ENCODE results near the gene FAF2.
"Not testable (repeated sequence)": the region's sequence is repeated elsewhere in the genome, so short reads cannot be mapped to it uniquely, and the experiment has no call there.

Gene FAF2

GRCh38 chr5:176548967-176549444 lies 100.8 kb downstream of the FAF2 start, which contains the start of gene CDHR2:
CDHR2 (plus strand) TSS chr5:176549342; CDS start chr5:176565353, 16,011 bp downstream.
- Histone ChIP-seq H3K79me2 (ENCODE audit: insufficient read depth, low read length) (no peaks in the 10 kb centered on the region), H3K9ac (ENCODE audit: low read length) (no peak within 1 kb of the TSS), H3K9me2 (ENCODE audit: low read depth, low read length) (no peaks in the 10 kb centered on the region), H3K4me3 (ENCODE audit: low read depth, low read length, poor library complexity, severe bottlenecking) (no peak within 1 kb of the TSS), H3K27ac (ENCODE audit: low read depth, low read length, poor library complexity, severe bottlenecking) (no peak within 1 kb of the TSS), H3K27me3 (ENCODE audit: insufficient read depth, low read length) (no peaks in the 10 kb centered on the region; the same call in 1 of the 2 replicates), H3K36me3 (ENCODE audit: insufficient read depth, low read length) (no peaks in the 10 kb centered on the region), H3K9me3 (ENCODE audit: low read length) (no peaks in the 10 kb centered on the region), H2AFZ (ENCODE audit: low read length) (no peak within 1 kb of the TSS), H3K4me2 (ENCODE audit: low read length) (no peak within 1 kb of the TSS), H4K20me1 (ENCODE audit: insufficient read depth, low read length) (no peaks in the 10 kb centered on the region), H3K4me1 (ENCODE audit: insufficient read depth, low read length, severe bottlenecking) (peaks cover 13% of the 10 kb centered on the region), H3F3A (ENCODE audit: insufficient read depth, low read length) (no peaks in the 10 kb centered on the region)
- TF ChIP-seq CTCF (IDR thresholded peaks at IDR 0.05; ENCODE audit: low read length) (no peak), EZH2 (IDR thresholded peaks at IDR 0.05; ENCODE audit: borderline replicate concordance, low read length) (no peak)

DNA sequence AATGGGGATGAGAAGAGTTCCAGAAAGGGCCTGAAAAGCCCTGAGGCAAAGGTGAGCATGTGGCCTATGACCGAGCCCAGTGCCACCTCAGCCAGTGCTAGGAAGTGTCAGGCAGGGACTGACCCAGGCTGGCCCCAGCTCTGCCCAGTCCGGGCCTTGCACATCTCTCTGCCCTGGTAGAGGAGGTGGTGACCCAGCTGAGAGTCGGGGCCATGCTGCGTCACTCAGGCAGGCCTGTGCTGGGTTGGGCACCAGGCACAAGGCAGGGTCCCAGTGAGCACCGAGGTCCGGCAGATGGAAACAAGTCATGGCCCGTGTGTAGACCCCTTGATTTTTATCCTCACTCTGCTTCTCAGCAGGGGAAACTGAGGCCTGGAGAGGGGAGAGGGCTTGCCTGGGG lies 101.7 kb downstream of the FAF2 start:
- H3K36me3 ChIP-seq (ENCODE audit: insufficient read depth, low read length), result no peaks in the 10 kb centered on the region
- no peaks in the 10 kb centered on the region; the same call in 1 of the 2 replicates for H3K27me3 ChIP-seq (ENCODE audit: insufficient read depth, low read length)
- no peaks in the 10 kb centered on the region for H3F3A ChIP-seq (ENCODE audit: insufficient read depth, low read length)
- no peak overlapping the region for H3K27ac ChIP-seq (ENCODE audit: low read depth, low read length, poor library complexity, severe bottlenecking)
- H3K9me2 ChIP-seq (ENCODE audit: low read depth, low read length), result no peaks in the 10 kb centered on the region
- no peaks in the 10 kb centered on the region for H3K79me2 ChIP-seq (ENCODE audit: insufficient read depth, low read length)
- no peak overlapping the region for H2AFZ ChIP-seq (ENCODE audit: low read length)
- peaks cover 9% of the 10 kb centered on the region for H3K4me1 ChIP-seq (ENCODE audit: insufficient read depth, low read length, severe bottlenecking)
- no peak overlapping the region for H3K9ac ChIP-seq (ENCODE audit: low read length)
- TF ChIP-seq EZH2 (IDR thresholded peaks at IDR 0.05; ENCODE audit: borderline replicate concordance, low read length) (no peak), CTCF (IDR thresholded peaks at IDR 0.05; ENCODE audit: low read length) (no peak)
- H3K9me3 ChIP-seq (ENCODE audit: low read length), result no peaks in the 10 kb centered on the region
- no peak overlapping the region for H3K4me2 ChIP-seq (ENCODE audit: low read length)
- no peaks in the 10 kb centered on the region for H4K20me1 ChIP-seq (ENCODE audit: insufficient read depth, low read length)
- H3K4me3 ChIP-seq (ENCODE audit: low read depth, low read length, poor library complexity, severe bottlenecking), result no peak overlapping the region

- H3K27ac ChIP-seq (ENCODE audit: low read depth, low read length, poor library complexity, severe bottlenecking), result no peak overlapping the region
- TF ChIP-seq CTCF (IDR thresholded peaks at IDR 0.05; ENCODE audit: low read length) (no peak), EZH2 (IDR thresholded peaks at IDR 0.05; ENCODE audit: borderline replicate concordance, low read length) (no peak)
- no peaks in the 10 kb centered on the region for H4K20me1 ChIP-seq (ENCODE audit: insufficient read depth, low read length)
- no peaks in the 10 kb centered on the region for H3K79me2 ChIP-seq (ENCODE audit: insufficient read depth, low read length)
- no peaks in the 10 kb centered on the region for H3K9me3 ChIP-seq (ENCODE audit: low read length)
- H3F3A ChIP-seq (ENCODE audit: insufficient read depth, low read length), result no peaks in the 10 kb centered on the region
- no peaks in the 10 kb centered on the region for H3K9me2 ChIP-seq (ENCODE audit: low read depth, low read length)
- H3K9ac ChIP-seq (ENCODE audit: low read length), result no peak overlapping the region
- H3K36me3 ChIP-seq (ENCODE audit: insufficient read depth, low read length), result no peaks in the 10 kb centered on the region
- H3K4me1 ChIP-seq (ENCODE audit: insufficient read depth, low read length, severe bottlenecking), result peaks cover 7% of the 10 kb centered on the region
- no peak overlapping the region for H2AFZ ChIP-seq (ENCODE audit: low read length)
- no peak overlapping the region for H3K4me3 ChIP-seq (ENCODE audit: low read depth, low read length, poor library complexity, severe bottlenecking)
- H3K27me3 ChIP-seq (ENCODE audit: insufficient read depth, low read length), result no peaks in the 10 kb centered on the region; the same call in 1 of the 2 replicates
- H3K4me2 ChIP-seq (ENCODE audit: low read length), result no peak overlapping the region
Observed at GRCh38 chr5:176550275-176550831, 102.2 kb downstream of the FAF2 start.

GRCh38 chr5:176550937-176551336 lies 102.8 kb downstream of the FAF2 start:
- H3K4me3 ChIP-seq (ENCODE audit: low read depth, low read length, poor library complexity, severe bottlenecking); H3K27ac ChIP-seq (ENCODE audit: low read depth, low read length, poor library complexity, severe bottlenecking); H3K36me3 ChIP-seq (ENCODE audit: insufficient read depth, low read length); H3F3A ChIP-seq (ENCODE audit: insufficient read depth, low read length); H3K79me2 ChIP-seq (ENCODE audit: insufficient read depth, low read length); H3K9ac ChIP-seq (ENCODE audit: low read length); H4K20me1 ChIP-seq (ENCODE audit: insufficient read depth, low read length); H3K9me3 ChIP-seq (ENCODE audit: low read length); H2AFZ ChIP-seq (ENCODE audit: low read length); H3K9me2 ChIP-seq (ENCODE audit: low read depth, low read length); H3K4me1 ChIP-seq (ENCODE audit: insufficient read depth, low read length, severe bottlenecking); H3K4me2 ChIP-seq (ENCODE audit: low read length); H3K27me3 ChIP-seq (ENCODE audit: insufficient read depth, low read length): not testable (repeated sequence)

Measured in OCI-LY1 (cell line).